ENCODE results near the gene MAML2. TPM values are rescaled to one million over a fixed set of nuclear protein-coding genes. Genes with fewer than 3 reads are reported as not detected.

The MAML2 gene
- total and polyA plus RNA-seq, 2 experiments from 2014 or later, result 2.0 to 7.1 TPM

- Mint-ChIP-seq H3K4me1 (peaks cover 23% of the 10 kb centered on the region; the same call in 2 of the 3 replicates), H3K27me3 (ENCODE audit: insufficient read depth, low read depth, poor library complexity) (no peaks in the 10 kb centered on the region), H3K27ac (no peak overlapping the region), H3K36me3 (ENCODE audit: low read depth) (no peaks in the 10 kb centered on the region), H3K9me3 (no peaks in the 10 kb centered on the region), H3K4me3 (no peak overlapping the region)
- no peaks in the 10 kb centered on the region for H3K79me2 ChIP-seq (replicated peaks; ENCODE audit: insufficient read depth)
- H3K4me1 ChIP-seq (ENCODE audit: insufficient read depth), result peaks cover 49% of the 10 kb centered on the region
- no peaks in the 10 kb centered on the region for H3F3A ChIP-seq (replicated peaks; ENCODE audit: low read depth)
- H4K20me1 ChIP-seq (replicated peaks; ENCODE audit: insufficient read depth), result no peaks in the 10 kb centered on the region
- H3K36me3 ChIP-seq (ENCODE audit: insufficient read depth), result no peaks in the 10 kb centered on the region
- H3K9me2 ChIP-seq (ENCODE audit: insufficient read depth), result 0 out of 2 replicates have a peak, but pooled peaks cover 4% of the 10 kb centered on the region
- H3K27ac ChIP-seq (ENCODE audit: low read depth), result no peak overlapping the region
- ATAC-seq (peak; percentile 75), DNase-seq (ENCODE audit: low spot score) (peak; percentile 36)
- peak overlapping the region; percentile 46 for H3K4me2 ChIP-seq
- no peak overlapping the region for H2AFZ ChIP-seq
- TF ChIP-seq ZNF331 (CRISPR knock-in tag; IDR thresholded peaks at IDR 0.05; ENCODE audit: low read depth), result no peak
- no peak for TF ChIP-seq ZNF114 (CRISPR knock-in tag; IDR thresholded peaks at IDR 0.05)
- no peak for TF ChIP-seq CREB1 (CRISPR knock-in tag; IDR thresholded peaks at IDR 0.05; ENCODE audit: low read depth)
- no peak for TF ChIP-seq NANOG (IDR thresholded peaks at IDR 0.05; ENCODE audit: borderline replicate concordance)
- no peak for TF ChIP-seq ETS1 (IDR thresholded peaks at IDR 0.05)
- TF ChIP-seq ZNF462 (CRISPR knock-in tag; IDR thresholded peaks at IDR 0.05), result no peak
- no peak for TF ChIP-seq CTCF (conservative IDR thresholded peaks at IDR 0.05; ENCODE audit: low read depth in 2 of 2)
- TF ChIP-seq EZH2 (IDR thresholded peaks at IDR 0.05; ENCODE audit: low read depth, unreplicated experiment), result no peak
- TF ChIP-seq JUNB (IDR thresholded peaks at IDR 0.05; ENCODE audit: unreplicated experiment), result no peak
- H3K27me3 ChIP-seq (ENCODE audit: insufficient read depth), result no peaks in the 10 kb centered on the region
- H3K4me3 ChIP-seq, result no peak overlapping the region
These were observed 260.1 kb downstream of the MAML2 start for GRCh38 chr11:96082936-96083335.

Measured in GM23338 (cell line).